GM18498 (cell line): Measurements from ENCODE around the gene DISP3.

ENCODE experiments used
- ATAC-seq: cut with Tn5 transposase; IDR thresholded peaks from one replicate; pipeline ENCODE4 v1.9.1; 2021; ENCODE audit warnings: mild to moderate bottlenecking, moderate library complexity; ENCODE audit not compliant: unreplicated experiment

Gene DISP3

DNA sequence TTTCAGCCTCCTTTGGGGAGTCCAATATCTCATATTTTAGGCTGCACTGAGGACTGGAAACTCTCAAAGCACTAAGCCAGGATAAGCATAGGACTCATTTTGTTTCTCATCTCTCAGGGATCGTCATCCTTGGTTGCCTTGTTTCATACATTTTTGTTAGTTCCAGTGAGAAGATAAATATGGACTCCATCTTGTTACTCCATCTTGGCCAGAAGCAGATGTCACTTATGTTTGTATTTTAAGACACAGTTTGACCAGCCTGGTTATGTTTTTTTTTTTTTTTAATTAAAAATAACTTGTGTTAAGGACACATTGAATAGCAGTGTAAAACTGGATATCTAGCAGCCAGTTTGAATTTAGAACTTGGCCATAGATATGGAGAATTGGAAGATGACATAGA is 34.7 kb downstream of the DISP3 start:
- ATAC-seq = no peak

DNA sequence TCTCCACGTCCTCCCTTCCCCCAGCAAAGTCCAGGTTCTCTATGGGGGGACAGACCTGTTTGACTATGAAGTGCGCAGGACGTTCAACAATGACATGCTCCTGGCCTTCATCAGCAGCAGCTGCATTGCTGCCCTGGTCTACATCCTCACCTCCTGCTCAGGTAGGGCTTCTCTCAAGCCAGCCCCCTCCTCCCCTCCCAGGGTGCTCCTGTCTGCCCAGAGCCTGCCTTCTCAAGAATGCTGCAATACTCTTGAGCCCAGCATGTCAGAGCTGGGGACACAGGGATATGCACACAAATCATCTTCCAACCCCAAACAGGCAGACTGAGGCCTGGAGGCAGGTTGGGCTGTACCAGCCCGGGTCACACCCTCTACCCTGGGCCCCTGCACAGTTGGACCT is 35.4 kb downstream of the DISP3 start:
- ATAC-seq = no peak

DNA sequence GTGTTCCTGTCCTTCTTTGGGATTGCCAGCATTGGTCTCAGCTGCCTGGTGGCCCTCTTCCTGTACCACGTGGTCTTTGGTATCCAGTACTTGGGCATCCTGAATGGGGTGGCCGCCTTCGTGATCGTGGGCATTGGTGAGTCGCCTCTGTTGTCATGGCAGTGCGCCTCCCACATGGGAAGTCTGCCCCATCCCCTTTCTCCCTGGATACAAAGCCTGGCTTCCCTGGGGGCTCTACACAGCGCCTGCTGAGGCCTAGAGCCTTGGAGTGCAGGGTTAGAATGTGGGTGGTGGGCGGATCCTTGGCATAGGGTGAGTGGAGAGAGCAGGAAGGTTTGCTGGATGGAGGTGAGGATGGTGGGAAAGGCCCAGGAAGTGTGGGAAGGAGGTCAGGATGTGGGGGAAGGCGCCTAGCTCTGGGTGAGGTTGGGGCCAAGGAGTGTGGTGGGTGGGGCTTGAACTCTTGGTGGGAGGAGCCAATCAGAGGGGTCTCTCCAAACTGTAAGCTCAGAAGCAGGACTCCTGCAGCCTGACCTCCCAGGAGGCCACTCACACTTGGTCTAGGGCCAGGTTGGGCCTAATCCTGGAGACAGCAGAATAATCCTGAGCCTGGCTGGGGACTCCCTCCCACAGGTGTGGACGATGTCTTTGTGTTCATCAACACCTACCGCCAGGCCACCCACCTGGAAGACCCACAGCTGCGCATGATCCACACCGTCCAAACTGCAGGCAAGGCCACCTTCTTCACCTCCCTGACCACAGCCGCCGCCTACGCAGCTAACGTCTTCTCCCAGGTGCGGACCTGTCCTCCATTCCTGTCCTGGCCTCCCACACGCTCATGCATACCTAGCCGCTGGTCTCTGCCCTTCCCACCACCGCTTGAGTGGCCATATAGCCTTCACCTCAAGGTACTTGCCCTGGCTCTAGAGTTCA is 36.7 kb downstream of the DISP3 start:
- ATAC-seq = no peak

DNA sequence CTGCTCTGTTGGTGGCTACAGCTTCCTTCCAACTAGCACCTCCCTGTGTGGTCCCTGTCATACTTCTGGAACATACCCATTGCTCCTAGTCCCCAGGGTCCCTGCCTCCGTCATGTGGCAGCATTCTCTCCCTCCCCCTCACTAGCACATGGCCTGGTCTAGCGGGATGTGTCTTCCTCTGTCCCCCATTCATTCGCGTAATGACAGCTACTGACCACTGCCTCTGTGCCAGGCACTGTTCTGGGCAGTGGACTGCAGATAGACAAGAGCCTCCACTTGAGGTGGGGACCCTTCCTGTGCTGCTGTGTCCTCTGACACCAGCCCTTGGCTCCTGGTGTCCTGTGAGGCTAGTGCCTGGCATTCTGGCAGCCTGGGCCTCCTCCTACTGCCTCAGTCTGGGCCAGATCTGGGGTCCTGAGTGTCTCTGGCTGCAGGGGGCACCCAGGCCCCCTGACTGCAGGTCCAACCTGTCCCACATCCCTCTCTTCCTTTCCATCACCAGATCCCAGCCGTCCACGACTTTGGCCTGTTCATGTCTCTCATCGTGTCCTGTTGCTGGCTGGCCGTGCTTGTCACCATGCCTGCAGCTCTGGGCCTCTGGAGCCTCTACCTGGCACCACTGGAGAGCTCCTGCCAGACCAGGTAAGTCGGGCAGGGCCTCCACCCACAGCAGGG is 38.1 kb downstream of the DISP3 start:
- no peak for ATAC-seq

DNA sequence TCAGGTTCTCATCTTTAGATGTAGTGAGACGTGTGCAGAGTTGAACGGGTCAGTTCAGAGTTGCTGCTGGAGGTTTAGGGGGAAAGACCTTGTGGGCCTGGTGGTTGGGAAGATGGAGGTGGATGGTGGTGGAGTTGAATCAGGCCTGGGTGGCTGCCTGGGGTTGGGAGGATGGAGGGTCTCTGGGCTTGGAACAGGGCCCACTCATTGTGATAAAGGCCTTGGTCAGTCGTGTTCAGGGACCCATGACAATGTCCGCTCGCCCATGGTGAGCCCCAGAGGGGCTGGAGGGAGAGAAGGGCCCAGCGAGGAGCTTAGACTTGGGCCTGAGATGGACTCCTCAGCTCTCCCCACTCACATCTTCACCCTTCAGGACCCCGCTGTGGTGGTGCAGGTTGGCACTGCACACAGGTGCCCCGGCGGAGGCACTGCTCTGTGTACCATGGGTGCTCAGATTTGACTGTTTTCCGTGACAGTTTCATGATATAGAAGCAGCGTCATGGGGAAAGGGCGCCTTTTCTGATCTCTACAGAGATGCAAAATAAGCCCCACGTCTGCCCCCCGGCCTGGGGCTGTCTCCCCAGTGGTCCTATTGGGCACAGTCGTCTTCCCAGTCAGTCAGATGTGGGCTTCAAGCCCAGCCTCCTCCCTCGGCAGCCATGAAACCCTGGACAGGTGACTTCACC is 39.2 kb downstream of the DISP3 start:
- no peak for ATAC-seq

DNA sequence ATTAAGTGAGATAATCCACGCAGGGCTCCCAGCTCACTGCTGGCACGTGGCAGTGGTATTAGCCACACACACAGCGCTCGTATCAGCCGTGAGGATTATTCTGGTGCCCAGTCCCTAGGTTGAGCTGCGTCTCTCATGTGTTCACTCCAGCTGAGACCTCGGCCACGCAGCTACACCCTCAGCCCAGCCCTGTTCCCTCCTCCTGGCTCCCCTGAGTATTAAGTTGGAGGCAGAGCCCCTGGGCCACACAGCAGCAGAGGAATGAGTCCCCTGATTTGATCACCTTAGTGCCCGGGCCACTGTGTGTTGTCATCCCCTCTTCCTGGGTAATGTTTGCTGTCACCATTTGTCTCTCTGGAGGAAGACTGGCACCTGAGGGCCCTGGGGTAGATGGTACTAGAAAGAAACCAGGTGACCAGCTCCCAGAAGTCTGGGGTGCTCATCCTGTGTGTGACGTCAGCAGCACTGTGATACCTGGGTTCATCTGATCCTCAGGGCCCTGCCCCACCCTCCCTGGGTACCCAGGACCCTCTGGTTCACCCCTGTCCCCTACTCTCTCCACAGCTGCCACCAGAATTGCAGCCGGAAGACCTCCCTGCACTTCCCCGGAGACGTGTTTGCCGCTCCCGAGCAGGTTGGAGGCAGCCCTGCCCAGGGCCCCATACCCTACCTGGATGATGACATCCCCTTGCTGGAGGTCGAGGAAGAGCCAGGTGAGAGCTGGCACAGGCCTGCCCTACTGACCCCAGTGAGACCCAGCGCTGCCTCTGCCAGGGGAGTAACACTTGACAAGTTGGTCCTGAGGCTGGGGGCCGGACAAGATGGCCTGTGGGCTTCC is 40.1 kb downstream of the DISP3 start:
- no peak for ATAC-seq

DNA sequence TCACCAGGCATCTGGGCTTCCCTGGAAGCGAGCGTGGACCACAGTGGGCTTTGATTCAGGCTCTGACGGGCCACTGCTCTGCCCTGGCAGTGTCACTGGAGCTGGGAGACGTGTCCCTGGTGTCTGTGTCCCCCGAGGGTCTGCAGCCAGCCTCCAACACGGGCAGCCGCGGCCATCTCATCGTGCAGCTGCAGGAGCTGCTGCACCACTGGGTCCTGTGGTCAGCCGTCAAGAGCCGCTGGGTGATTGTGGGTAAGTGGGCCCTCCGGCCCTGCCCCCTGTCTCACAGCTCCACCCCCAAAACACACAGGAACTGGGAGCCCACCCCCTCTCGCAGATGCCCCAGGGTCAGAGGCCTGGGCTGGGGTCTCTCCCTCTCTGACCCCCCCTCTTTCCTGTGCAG is 40.7 kb downstream of the DISP3 start:
- ATAC-seq = no peak

DNA sequence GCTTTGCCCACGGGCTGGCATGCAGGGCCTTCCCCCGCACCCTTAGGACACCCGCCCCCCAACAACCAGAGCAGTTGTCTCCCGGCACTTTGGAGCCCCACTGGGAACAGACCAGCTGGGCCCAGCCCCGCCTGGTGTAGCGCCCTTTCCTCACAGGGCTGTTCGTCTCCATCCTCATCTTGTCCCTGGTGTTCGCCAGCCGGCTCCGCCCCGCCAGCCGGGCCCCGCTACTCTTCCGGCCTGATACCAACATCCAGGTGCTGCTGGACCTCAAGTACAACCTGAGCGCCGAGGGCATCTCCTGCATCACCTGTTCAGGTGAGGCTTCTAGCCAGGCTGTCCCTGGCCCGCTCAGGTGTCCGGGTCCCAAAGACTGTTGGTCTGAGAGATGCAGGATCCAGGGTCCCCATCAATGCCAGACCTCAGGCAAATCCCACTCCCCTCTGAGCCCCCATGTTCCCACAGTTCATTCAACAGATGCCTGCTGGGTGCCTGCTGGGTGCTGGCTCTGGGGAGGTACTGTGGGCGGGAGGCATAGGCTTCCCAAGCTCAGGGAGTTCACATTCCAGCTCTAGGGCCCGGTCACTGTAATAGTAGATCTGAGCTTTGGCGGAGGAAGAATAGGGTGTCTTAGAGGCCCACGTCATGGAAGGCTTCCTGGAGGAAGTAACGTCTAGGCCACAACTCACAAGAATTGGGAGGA is 41.7 kb downstream of the DISP3 start:
- ATAC-seq = no peak

DNA sequence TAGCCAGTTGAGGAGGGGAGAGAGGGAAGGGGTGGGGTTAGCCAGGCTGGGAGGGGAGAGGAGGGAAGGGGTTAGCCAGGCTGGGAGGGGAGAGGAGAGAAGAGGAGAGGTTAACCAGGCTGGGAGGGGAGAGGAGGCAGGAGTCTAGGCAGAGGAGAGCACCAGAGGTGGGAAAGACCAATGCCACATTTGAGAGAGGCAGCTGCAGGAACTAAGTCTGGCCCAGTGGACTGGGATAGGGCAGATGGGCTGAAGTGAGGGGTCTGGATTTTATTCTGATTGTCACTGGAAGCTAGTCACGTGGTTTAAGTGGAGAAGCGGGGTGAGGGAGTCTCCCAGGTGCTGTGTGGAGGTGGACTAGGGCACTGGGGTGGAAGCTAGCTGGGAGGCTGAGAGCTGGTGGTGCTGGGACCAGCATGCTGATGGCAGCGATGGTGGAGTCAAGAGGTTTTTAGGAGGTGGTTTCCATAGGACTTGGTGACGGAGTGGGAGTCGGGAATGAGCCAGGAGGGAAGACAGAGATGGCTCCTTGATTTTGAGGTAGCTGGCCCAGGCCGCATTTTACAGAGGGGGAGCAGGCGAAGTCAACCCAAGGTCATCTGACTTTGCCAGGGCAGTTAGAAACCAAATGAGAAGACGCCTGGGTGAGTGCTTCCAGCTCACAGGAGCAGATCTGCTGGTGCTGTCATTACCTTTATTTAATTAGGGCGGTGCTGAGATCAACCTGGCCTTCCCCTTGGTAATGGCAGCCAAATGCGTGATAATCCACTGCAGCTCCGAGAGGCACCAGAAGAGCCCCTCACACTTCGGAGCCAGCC is 42.8 kb downstream of the DISP3 start:
- ATAC-seq = no peak

DNA sequence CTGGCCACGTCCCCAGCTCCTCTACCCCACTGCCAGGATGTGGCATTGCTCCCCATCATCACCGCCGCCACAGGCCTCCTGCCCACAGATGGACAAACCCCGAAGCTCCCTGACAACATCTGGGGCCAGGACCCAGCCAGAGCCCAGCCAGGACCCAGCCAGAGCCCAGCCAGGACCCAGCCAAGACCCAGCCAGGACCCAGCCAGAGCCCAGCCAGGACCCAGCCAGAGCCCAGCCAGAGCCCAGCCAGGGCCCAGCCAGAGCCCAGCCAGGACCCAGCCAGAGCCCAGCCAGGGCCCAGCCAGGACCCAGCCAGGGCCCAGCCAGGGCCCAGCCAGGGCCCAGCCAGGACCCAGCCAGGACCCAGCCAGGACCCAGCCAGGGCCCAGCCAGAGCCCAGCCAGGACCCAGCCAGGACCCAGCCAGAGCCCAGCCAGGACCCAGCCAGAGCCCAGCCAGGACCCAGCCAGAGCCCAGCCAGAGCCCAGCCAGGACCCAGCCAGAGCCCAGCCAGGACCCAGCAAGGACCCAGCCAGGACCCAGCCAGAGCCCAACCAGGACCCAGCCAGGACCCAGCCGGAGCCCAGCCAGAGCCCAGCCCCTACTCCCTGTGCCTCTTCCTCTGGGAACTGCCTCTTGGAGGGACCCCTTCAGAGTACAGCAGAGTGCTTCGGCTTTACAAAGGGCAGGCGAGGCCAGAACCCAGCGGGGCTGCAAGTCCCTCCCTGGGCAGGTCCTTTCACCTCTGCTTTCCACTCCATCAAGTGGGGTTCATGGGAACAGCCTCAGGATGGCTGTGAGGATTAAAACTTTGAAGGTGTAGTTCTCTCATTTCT is 43.7 kb downstream of the DISP3 start:
- no peak for ATAC-seq

DNA sequence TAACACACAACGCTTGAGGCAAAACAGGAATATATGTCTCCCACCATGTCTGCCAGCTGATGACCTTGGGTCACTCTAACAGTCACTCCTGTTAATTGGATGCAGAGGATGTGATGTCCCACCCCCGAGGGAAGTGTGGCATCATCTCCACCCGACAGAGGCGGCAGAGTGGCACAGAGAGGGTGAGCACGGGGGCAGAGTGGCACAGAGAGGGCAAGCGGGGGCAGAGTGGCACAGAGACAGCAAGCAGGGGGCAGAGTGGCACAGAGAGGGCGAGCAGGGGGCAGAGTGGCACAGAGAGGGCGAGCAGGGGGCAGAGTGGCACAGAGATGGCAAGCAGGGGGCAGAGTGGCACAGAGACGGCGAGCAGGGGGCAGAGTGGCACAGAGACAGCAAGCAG is 44.3 kb downstream of the DISP3 start:
- no peak for ATAC-seq

DNA sequence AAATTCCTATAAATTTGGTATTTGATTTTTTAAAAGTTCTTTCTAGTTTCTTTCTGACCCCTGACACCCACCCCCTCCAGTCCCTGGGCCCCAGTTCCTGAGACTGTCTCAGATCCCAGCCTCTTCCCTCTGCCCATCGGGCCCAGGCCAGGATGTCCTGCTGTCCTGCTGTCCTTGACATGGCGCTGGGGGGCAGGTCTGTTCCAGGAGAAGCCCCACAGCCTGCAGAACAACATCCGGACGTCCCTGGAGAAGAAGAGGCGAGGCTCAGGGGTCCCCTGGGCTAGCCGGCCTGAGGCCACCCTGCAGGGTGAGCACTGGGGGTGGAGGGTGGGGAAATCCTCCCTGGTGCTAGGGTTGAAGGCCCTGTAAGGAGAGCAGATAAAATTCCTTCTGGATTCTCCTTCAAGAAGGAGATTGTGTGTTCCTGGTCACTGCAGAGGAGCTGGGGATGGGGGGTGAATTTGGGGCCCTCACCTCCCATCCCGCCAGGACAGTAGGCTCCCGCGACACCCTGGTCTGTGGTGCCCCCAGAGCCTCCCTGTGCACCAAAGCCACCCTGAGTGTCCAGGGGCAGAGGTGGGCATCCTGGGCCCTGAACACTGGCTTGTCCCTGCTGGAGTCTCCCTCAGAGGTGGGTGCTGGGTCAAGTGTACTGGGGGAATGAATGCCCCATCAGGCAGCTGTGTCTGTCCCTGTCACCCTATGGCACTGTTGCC is 45.0 kb downstream of the DISP3 start:
- no peak for ATAC-seq

DNA sequence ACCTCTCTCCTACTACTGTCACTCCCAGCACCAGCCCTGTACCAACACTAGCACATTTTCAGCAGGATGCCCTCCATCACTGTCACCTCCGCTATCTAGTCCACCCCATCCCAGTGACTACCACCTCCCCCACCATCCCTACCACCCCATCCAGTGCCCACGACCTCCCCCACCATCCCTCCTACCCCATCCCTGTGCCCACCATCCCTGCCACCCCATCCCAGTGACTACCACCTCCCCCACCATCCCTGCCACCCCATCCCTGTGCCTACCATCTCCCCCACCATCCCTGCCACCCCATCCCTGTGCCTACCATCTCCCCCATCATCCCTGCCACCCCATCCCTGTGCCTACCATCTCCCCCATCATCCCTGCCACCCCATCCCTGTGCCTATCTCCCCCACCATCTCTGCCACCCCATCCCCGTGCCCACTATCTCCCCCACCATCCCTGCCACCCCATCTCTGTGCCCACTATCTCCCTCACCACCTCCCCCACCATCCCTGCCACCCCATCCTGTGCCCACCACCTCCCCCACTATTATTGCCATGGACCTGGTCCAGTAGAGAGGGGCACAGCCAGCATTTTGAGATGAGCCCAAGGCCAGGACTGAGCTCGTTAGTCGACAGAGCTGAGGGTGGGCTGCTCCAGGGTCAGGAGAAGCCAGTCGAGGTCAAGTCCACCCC is 45.7 kb downstream of the DISP3 start:
- no peak for ATAC-seq

DNA sequence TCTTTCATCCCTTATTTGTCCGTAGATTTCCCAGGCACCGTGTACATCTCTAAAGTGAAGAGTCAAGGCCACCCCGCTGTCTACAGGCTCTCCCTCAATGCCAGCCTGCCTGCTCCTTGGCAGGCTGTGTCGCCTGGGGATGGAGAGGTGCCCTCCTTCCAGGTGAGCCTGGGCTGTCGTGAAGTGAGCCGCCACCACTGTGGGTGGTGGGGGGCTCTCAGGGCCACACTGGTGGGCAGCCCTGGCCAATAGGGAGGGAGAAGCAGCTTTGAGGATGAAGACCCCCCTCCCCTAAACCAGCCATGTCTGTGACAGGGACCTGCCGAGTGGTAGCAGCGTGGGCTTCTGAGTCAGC is 46.2 kb downstream of the DISP3 start:
- ATAC-seq = no peak

DNA sequence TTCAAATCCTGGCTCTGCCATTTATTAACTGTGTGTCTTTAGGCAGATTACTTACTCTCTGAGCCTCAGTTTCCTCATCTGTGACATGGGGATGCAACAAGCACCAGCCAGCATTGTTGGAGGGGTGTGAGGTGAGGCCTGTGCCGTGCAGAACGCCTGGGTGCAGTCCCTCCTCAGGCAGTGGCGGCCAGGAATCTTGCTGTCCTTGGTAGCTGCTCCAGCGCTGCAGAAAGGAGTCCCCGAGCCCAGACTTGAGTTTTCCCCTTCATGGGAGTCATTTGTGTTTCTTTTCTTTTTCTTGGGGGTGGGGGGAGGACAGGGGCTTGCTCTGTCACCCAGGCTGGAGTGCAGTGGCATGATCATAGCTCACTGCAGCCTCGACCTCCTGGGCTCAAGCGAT is 46.6 kb downstream of the DISP3 start:
- ATAC-seq = no peak

DNA sequence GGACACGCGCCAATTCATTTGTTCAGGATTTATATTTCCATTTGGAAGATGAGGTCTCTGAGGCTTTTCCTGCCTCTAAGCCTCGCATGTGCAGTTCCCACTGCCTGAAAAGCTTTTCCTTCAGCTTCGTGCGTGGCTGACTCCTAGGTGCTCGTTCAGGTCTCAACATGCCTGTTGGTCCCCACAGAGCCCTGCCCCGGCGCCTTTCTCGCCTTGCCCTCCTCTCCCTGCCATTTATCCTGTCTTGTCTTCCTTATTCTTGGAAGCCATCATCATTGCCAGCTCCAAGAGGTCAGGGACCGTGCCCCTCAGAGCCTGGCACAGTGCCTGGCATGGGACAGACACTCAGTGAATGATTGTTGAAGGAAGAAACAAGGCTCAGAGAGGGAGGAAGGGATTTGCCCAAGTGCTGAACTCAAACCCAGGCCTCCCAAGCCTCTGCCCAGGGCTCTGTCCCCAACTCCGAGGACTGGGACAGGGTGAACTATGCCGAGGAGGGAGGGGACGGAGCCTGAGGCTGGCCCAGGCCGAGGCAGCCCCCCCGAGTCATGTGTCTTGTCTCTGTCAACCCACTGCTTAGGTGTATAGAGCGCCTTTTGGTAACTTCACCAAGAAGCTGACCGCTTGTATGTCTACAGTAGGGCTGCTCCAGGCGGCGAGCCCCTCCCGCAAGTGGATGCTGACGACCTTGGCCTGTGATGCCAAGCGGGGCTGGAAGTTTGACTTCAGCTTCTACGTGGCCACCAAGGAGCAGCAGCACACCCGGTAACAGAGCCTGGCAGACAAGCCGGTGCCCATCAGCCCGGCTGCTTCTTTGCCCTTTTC is 47.3 kb downstream of the DISP3 start:
- no peak for ATAC-seq
